HG03135 (cell line): ENCODE data around the gene UBE2J1.

Experiments used
- ATAC-seq: cut with Tn5 transposase; IDR thresholded peaks from one replicate; pipeline ENCODE4 v1.9.1; 2021; ENCODE audit warnings: mild to moderate bottlenecking, moderate library complexity; ENCODE audit not compliant: unreplicated experiment

Gene UBE2J1

GRCh38 chr6:89291256-89291819 is 61.2 kb downstream of the UBE2J1 start:
- ATAC-seq: no peak

- no peak for ATAC-seq
Observed at GRCh38 chr6:89290401-89291155, 61.9 kb downstream of the UBE2J1 start.

GRCh38 chr6:89289710-89290109 is 62.8 kb downstream of the UBE2J1 start:
- ATAC-seq: no peak

- no peak for ATAC-seq
Observed at GRCh38 chr6:89287351-89288028, 65.0 kb downstream of the UBE2J1 start.

GRCh38 chr6:89286516-89286915 is 66.0 kb downstream of the UBE2J1 start:
- no peak for ATAC-seq

GRCh38 chr6:89284963-89285735 is 67.4 kb downstream of the UBE2J1 start:
- no peak for ATAC-seq

GRCh38 chr6:89284081-89284480 is 68.4 kb downstream of the UBE2J1 start:
- ATAC-seq: no peak

GRCh38 chr6:89282749-89283148 is 69.8 kb downstream of the UBE2J1 start:
- ATAC-seq: no peak

GRCh38 chr6:89281779-89282246 is 70.7 kb downstream of the UBE2J1 start:
- peak; percentile 98 for ATAC-seq

GRCh38 chr6:89278956-89279355 is 73.6 kb downstream of the UBE2J1 start:
- ATAC-seq: no peak
